Measurements from ENCODE around the gene BSPH1.

- TF ChIP-seq POLR2A (IDR thresholded peaks at IDR 0.05; ENCODE audit: insufficient read depth in 1 of 2, low read depth in 2 of 2, low read length in 2 of 2) (no peak), ZNF224 (CRISPR knock-in tag; IDR thresholded peaks at IDR 0.05) (no peak), EED (CRISPR knock-in tag; IDR thresholded peaks at IDR 0.05) (no peak), TMF1 (CRISPR knock-in tag; IDR thresholded peaks at IDR 0.05; ENCODE audit: low read depth) (no peak), TAF1 (CRISPR knock-in tag; IDR thresholded peaks at IDR 0.05) (no peak), ZNF124 (CRISPR knock-in tag; IDR thresholded peaks at IDR 0.05) (no peak), KDM2A (CRISPR knock-in tag; IDR thresholded peaks at IDR 0.05; ENCODE audit: borderline replicate concordance, low read depth) (no peak), RAD21 (CRISPR knock-in tag; IDR thresholded peaks at IDR 0.05) (no peak)
These were observed 38.1 kb upstream of the BSPH1 start for GRCh38 chr19:48030073-48030472.
